C4-2B (cell line): Measurements from ENCODE around the gene RMND1.

Experiments
- H3K27ac ChIP-seq: fragments of 450-650 bp; 2 replicates; pipeline ENCODE4 v1.5.1; 2017
- ZFX ChIP-seq: fragments of 450-650 bp; IDR thresholded peaks from 2 replicates; pipeline ENCODE4 v1.6.1; 2017
- TF ChIP-seq, protein P1 (sequence below): fragments of 450-650 bp; conservative IDR thresholded peaks from 2 replicates; pipeline ENCODE4 v1.5.1; 2017; ENCODE audit warnings: mild to moderate bottlenecking

The RMND1 gene

DNA sequence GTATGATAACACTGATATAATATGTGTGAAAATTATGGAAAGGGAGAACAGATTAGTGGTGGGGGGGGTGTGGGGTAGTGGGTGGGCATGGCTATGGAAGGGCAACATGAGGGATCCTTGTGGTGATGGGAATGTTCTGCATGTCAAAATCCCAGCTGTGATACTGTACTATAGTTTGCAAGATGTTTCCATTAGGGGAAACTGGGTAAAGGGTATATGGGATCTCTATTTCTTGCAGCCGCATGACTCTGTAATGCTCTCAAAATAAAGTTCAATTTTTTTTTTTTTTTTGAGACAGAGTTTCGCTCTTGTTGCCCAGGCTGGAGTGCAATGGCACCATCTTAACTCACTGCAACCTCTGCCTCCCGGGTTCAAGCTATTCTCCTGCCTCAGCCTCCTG, 74.8 kb downstream of the RMND1 start:
- H3K27ac ChIP-seq = no peak overlapping the region
- no peak for TF ChIP-seq ZFX
- TF ChIP-seq, protein P1, sequence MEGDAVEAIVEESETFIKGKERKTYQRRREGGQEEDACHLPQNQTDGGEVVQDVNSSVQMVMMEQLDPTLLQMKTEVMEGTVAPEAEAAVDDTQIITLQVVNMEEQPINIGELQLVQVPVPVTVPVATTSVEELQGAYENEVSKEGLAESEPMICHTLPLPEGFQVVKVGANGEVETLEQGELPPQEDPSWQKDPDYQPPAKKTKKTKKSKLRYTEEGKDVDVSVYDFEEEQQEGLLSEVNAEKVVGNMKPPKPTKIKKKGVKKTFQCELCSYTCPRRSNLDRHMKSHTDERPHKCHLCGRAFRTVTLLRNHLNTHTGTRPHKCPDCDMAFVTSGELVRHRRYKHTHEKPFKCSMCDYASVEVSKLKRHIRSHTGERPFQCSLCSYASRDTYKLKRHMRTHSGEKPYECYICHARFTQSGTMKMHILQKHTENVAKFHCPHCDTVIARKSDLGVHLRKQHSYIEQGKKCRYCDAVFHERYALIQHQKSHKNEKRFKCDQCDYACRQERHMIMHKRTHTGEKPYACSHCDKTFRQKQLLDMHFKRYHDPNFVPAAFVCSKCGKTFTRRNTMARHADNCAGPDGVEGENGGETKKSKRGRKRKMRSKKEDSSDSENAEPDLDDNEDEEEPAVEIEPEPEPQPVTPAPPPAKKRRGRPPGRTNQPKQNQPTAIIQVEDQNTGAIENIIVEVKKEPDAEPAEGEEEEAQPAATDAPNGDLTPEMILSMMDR = no peak

DNA sequence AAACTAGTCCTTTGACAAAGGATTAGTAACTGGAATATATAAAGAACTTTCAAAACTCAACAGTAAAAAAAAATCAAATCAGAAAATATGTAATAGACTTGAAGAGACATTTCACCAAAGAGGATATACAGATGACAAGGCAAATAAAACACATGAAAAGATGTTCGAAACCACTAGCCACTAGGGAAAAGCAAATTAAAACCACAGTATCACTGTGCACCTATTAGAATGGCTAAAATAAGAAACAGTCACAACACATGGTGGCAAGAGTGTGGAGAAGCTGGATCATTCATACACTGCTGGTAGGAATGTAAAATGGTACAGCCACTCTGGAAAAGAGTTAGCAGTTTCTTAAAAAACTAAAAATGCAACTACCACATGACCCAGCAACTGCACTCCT, 75.5 kb downstream of the RMND1 start:
- no peak overlapping the region for H3K27ac ChIP-seq
- TF ChIP-seq ZFX = no peak
- TF ChIP-seq, protein P1 = no peak

DNA sequence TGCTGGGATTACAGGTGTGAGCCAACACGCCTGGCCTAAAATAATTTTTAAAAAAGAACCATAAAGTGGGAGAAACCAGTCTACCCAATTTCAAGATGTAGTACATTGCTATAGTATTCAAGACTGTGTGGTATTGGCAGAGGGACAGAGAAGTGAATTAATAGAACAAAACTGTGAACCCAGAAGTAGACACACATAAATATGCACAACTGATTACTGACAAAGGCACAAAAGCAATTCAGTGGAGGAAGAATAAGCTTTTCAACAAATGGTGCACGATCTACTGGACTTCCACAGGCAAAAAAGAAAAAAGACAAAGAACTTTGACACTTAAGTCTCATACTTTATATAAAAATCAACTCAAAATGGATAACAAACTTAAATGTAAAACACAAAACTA, 76.1 kb downstream of the RMND1 start:
- no peak overlapping the region for H3K27ac ChIP-seq
- TF ChIP-seq ZFX = no peak
- TF ChIP-seq, protein P1 = no peak

DNA sequence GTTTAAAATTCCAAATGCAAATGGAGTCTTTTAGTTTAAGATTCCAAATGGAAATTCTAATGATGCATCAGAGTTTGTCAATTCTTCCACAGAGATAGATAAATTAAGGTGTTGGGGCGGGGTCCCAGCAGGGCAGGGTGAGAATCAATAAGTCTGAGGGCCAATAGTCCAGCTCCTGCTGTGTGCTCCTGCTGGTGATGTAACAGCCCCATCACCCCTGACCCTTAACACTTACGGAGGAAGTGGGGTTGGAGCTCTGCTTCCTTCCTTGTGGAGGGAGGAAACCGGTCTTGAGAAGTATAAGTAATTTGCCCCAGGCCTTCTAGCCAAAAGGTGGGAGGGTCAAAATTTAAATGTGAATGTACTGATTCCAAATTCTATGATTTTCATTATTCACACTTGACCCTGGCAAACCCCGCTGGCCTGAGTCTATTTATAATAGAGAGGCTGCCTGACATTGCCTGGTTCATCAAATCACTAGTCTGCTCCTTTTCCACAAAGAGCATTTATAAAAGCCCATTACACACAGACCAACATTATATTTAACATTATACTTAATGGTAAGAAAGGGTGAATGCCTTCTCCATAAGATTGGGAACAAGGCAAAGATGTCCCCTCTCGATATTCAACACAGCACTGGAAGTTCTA, 77.8 kb downstream of the RMND1 start:
- no peak overlapping the region for H3K27ac ChIP-seq
- TF ChIP-seq, protein P1 = no peak
- TF ChIP-seq ZFX = no peak

DNA sequence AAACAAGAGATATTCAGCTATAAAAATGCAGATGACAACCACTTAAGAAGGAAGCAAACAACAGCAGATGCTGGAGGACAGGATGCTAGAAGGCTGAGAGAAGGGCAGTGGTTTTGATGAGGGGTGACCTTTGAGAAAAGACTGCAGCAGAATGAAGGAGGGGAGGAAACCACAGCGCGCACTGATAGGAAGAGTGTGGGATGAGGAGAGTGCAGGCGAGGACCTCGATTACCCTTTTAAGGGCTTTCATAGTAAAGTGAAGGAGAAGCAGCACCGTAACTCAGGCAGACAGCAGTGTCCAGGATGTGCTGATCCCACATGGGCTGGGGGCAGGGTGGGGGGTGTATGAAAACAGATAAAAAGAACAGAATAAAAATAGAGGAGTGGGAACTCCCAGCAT, 79.8 kb downstream of the RMND1 start:
- no peak overlapping the region for H3K27ac ChIP-seq
- TF ChIP-seq, protein P1 = no peak
- no peak for TF ChIP-seq ZFX

DNA sequence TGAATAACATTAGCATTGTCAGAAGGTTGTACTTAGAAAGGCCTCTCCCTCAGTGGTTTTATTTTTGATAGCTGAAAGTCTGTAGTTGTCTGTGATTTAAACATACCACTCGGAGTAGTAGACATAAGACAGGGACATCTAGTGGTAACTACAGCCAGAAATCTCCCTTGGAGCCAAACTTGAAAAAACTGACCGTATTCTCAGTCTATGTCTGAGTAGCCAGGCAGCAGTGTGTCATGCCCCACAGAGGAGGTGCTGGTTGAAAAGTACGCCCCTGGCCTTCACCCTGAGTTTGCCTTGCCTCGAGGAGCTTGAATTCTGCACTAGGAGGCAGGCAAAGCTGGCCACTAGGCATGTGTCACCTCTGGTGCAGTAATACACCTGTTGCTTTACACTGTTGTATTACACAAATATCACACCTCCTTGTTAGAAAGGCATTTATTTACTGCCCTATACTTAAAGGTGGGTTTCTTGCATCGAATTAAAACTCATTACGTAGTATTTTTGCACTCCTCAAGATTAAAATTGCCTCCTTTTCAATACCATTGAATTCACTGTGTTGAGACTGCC, 81.3 kb downstream of the RMND1 start:
- TF ChIP-seq, protein P1 = no peak; the same call in 1 of the 2 replicates
- no peak for TF ChIP-seq ZFX
- H3K27ac ChIP-seq = no peak overlapping the region

DNA sequence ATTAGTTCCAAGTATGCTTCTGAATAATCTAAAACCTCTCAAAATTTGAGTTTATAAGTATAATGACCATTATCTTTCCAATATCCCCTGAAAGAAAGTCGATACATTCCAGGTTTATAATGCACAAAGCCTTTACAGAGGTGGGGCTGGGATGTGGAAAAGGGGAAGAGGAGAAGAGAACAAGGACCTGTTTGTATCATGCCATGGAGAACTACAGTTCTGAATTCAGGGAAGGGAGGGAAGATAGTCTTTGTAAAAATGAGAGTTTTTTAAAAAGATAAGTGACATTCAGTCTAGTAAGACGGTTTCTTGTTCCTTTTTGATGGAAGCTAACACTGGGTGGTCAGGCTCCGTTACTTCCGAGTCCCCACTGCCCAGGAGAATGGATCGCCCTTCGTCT, 86.7 kb downstream of the RMND1 start:
- no peak overlapping the region for H3K27ac ChIP-seq
- TF ChIP-seq, protein P1 = no peak
